WTC11 (cell line): ENCODE results near the gene ZNF423. TPM values are rescaled to one million over a fixed set of nuclear protein-coding genes. Genes with fewer than 3 reads are reported as not detected.

Source experiments
- ATAC-seq: fragments of 200-7000 bp; cut with Tn5 transposase; 2 replicates; pipeline ENCODE4 v1.10.0; 2021; ENCODE audit warnings: mild to moderate bottlenecking, moderate library complexity
- CTCF ChIA-PET: fragments of 300-600 bp; sonication (Branson Sonifier 250); formaldehyde crosslinking; loops from one replicate; lab custom pipeline; 2021; ENCODE audit warnings: antibody characterized with exemption; lab: Charles Lee
- POLR2A ChIA-PET: fragments of 350-600 bp; sonication (Branson Sonifier 250); formaldehyde crosslinking; loops from one replicate; lab custom pipeline; 2021; ENCODE audit warnings: antibody characterized with exemption; lab: Charles Lee
- DNase-seq: peaks from one replicate; pipeline ENCODE4 v3.0.0; 2021; ENCODE audit warnings: low spot score
- H3K27ac Mint-ChIP-seq: 2 replicates; pipeline ENCODE4 v1.8.0; 2021; ENCODE audit warnings: mixed read lengths
- H3K27me3 Mint-ChIP-seq: 2 replicates; pipeline ENCODE4 v1.8.0; 2021; ENCODE audit warnings: low read depth, mild to moderate bottlenecking, moderate library complexity, mixed read lengths
- H3K36me3 Mint-ChIP-seq: 2 replicates; pipeline ENCODE4 v1.8.0; 2021; ENCODE audit warnings: mixed read lengths
- H3K4me1 Mint-ChIP-seq: 2 replicates; pipeline ENCODE4 v1.8.0; 2022; ENCODE audit warnings: mixed read lengths
- H3K4me3 Mint-ChIP-seq: 2 replicates; pipeline ENCODE4 v1.8.0; 2021; ENCODE audit warnings: mild to moderate bottlenecking, moderate library complexity, mixed read lengths
- H3K9me3 Mint-ChIP-seq: 2 replicates; pipeline ENCODE4 v1.8.0; 2021; ENCODE audit warnings: mixed read lengths
- CBFB ChIP-seq: sonication (generic); formaldehyde crosslinking; IDR thresholded peaks from 2 replicates; pipeline ENCODE4 v1.8.1; 2022; ENCODE audit warnings: mild to moderate bottlenecking, low read depth, missing genetic modification reagents
- CTCF ChIP-seq: fragments of 200-600 bp; IDR thresholded peaks from 2 replicates; pipeline ENCODE4 v1.8.0; 2022; ENCODE audit warnings: antibody characterized with exemption
- ERG ChIP-seq: fragments of 250-450 bp; sonication (Bioruptor Pico); IDR thresholded peaks from 2 replicates; pipeline ENCODE4 v1.8.0; 2021; ENCODE audit warnings: mild to moderate bottlenecking
- ESRRA ChIP-seq: sonication (generic); formaldehyde crosslinking; IDR thresholded peaks from 2 replicates; pipeline ENCODE4 v1.8.1; 2022; ENCODE audit warnings: mild to moderate bottlenecking, missing genetic modification reagents, borderline replicate concordance
- FOXK1 ChIP-seq: sonication (generic); formaldehyde crosslinking; IDR thresholded peaks from 2 replicates; pipeline ENCODE4 v1.8.0; 2022; ENCODE audit warnings: mild to moderate bottlenecking, moderate library complexity, missing genetic modification reagents
- FOXP4 ChIP-seq: sonication (generic); formaldehyde crosslinking; IDR thresholded peaks from 2 replicates; pipeline ENCODE4 v1.8.0; 2022; ENCODE audit warnings: mild to moderate bottlenecking, missing genetic modification reagents
- GRHL2 ChIP-seq: fragments of 250-450 bp; sonication (Bioruptor Pico); IDR thresholded peaks from 2 replicates; pipeline ENCODE4 v1.8.0; 2022; ENCODE audit warnings: mild to moderate bottlenecking, moderate library complexity; ENCODE audit not compliant: insufficient replicate concordance, severe bottlenecking
- HMGXB4 ChIP-seq: sonication (generic); formaldehyde crosslinking; IDR thresholded peaks from 2 replicates; pipeline ENCODE4 v1.8.1; 2023; ENCODE audit warnings: mild to moderate bottlenecking, moderate library complexity, missing genetic modification reagents
- JAZF1 ChIP-seq: fragments of 250-450 bp; sonication (Bioruptor Pico); IDR thresholded peaks from 2 replicates; pipeline ENCODE4 v1.9.0; 2021; ENCODE audit warnings: moderate library complexity, mild to moderate bottlenecking, inconsistent platforms
- KAT7 ChIP-seq: sonication (generic); formaldehyde crosslinking; IDR thresholded peaks from 2 replicates; pipeline ENCODE4 v1.8.1; 2023; ENCODE audit warnings: missing genetic modification reagents, mild to moderate bottlenecking, borderline replicate concordance
- NFE2L1 ChIP-seq: sonication (generic); formaldehyde crosslinking; IDR thresholded peaks from 2 replicates; pipeline ENCODE4 v1.8.1; 2023; ENCODE audit warnings: missing genetic modification reagents
- PRDM15 ChIP-seq: sonication (generic); formaldehyde crosslinking; IDR thresholded peaks from 2 replicates; pipeline ENCODE4 v1.8.0; 2022; ENCODE audit warnings: missing genetic modification reagents
- SMAD4 ChIP-seq: sonication (generic); formaldehyde crosslinking; IDR thresholded peaks from 2 replicates; pipeline ENCODE4 v1.8.0; 2022; ENCODE audit warnings: mild to moderate bottlenecking, missing genetic modification reagents
- SP1 ChIP-seq: sonication (generic); formaldehyde crosslinking; conservative IDR thresholded peaks from 2 replicates; pipeline ENCODE4 v1.8.1; 2022; ENCODE audit warnings: missing genetic modification reagents
- TEAD4 ChIP-seq: sonication (generic); formaldehyde crosslinking; IDR thresholded peaks from 2 replicates; pipeline ENCODE4 v1.8.0; 2022; ENCODE audit warnings: mild to moderate bottlenecking, missing genetic modification reagents
- total RNA-seq: library from RNA; stranded (reverse); gene quantifications from 3 replicates; pipeline ENCODE4 v1.2.3, GENCODE V29; 2021
- TF ChIP-seq, protein P1 (sequence below): sonication (generic); formaldehyde crosslinking; IDR thresholded peaks from 2 replicates; pipeline ENCODE4 v1.8.0; 2023; ENCODE audit warnings: missing genetic modification reagents
- TF ChIP-seq, protein P2 (sequence below): fragments of 250-450 bp; sonication (Bioruptor Pico); IDR thresholded peaks from 2 replicates; pipeline ENCODE4 v1.9.0; 2021; ENCODE audit warnings: mild to moderate bottlenecking, borderline replicate concordance
- TF ChIP-seq, protein P3 (sequence below): fragments of 250-450 bp; sonication (Bioruptor Pico); IDR thresholded peaks from 2 replicates; pipeline ENCODE4 v1.9.0; 2021; ENCODE audit warnings: mild to moderate bottlenecking

Gene ZNF423
- total RNA-seq, 1 experiment from 2014 or later, result 38.8 TPM

- H3K4me3 Mint-ChIP-seq, result no peak overlapping the region
- no peak for ATAC-seq
- TF ChIP-seq HMGXB4 (CRISPR knock-in tag), result no peak
- no peak for TF ChIP-seq CTCF
- TF ChIP-seq, protein P1, sequence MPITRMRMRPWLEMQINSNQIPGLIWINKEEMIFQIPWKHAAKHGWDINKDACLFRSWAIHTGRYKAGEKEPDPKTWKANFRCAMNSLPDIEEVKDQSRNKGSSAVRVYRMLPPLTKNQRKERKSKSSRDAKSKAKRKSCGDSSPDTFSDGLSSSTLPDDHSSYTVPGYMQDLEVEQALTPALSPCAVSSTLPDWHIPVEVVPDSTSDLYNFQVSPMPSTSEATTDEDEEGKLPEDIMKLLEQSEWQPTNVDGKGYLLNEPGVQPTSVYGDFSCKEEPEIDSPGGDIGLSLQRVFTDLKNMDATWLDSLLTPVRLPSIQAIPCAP (CRISPR knock-in tag), result no peak
- no peak for TF ChIP-seq ESRRA
- no peak for TF ChIP-seq CBFB
- no peak for TF ChIP-seq KAT7
- no peak for TF ChIP-seq TEAD4 (CRISPR knock-in tag)
- TF ChIP-seq SMAD4 (CRISPR knock-in tag), result no peak
- TF ChIP-seq, protein P2, sequence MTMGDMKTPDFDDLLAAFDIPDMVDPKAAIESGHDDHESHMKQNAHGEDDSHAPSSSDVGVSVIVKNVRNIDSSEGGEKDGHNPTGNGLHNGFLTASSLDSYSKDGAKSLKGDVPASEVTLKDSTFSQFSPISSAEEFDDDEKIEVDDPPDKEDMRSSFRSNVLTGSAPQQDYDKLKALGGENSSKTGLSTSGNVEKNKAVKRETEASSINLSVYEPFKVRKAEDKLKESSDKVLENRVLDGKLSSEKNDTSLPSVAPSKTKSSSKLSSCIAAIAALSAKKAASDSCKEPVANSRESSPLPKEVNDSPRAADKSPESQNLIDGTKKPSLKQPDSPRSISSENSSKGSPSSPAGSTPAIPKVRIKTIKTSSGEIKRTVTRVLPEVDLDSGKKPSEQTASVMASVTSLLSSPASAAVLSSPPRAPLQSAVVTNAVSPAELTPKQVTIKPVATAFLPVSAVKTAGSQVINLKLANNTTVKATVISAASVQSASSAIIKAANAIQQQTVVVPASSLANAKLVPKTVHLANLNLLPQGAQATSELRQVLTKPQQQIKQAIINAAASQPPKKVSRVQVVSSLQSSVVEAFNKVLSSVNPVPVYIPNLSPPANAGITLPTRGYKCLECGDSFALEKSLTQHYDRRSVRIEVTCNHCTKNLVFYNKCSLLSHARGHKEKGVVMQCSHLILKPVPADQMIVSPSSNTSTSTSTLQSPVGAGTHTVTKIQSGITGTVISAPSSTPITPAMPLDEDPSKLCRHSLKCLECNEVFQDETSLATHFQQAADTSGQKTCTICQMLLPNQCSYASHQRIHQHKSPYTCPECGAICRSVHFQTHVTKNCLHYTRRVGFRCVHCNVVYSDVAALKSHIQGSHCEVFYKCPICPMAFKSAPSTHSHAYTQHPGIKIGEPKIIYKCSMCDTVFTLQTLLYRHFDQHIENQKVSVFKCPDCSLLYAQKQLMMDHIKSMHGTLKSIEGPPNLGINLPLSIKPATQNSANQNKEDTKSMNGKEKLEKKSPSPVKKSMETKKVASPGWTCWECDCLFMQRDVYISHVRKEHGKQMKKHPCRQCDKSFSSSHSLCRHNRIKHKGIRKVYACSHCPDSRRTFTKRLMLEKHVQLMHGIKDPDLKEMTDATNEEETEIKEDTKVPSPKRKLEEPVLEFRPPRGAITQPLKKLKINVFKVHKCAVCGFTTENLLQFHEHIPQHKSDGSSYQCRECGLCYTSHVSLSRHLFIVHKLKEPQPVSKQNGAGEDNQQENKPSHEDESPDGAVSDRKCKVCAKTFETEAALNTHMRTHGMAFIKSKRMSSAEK (CRISPR knock-in tag), result no peak
- TF ChIP-seq FOXP4 (CRISPR knock-in tag), result no peak
- no peak for TF ChIP-seq SP1 (CRISPR knock-in tag)
- no peak for TF ChIP-seq JAZF1 (CRISPR knock-in tag)
- TF ChIP-seq FOXK1 (CRISPR knock-in tag), result no peak
- no peak for TF ChIP-seq GRHL2
- TF ChIP-seq ERG (CRISPR knock-in tag), result no peak
- TF ChIP-seq, protein P3, sequence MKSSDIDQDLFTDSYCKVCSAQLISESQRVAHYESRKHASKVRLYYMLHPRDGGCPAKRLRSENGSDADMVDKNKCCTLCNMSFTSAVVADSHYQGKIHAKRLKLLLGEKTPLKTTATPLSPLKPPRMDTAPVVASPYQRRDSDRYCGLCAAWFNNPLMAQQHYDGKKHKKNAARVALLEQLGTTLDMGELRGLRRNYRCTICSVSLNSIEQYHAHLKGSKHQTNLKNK, result no peak
- no peak for TF ChIP-seq PRDM15 (CRISPR knock-in tag)
- TF ChIP-seq NFE2L1, result no peak
- TF ChIP-seq, all 79 proteins: peak for 0
- CTCF ChIA-PET, result interaction anchor here (0.6 kb wide), 1 partner anchor 245 kb away, joined by 3 read pairs; no protein-coding TSS in a partner anchor
- Mint-ChIP-seq H3K9me3 (no peaks in the 10 kb centered on the region), H3K36me3 (no peaks in the 10 kb centered on the region; the same call in 1 of the 2 replicates), H3K27me3 (no peaks in the 10 kb centered on the region), H3K4me1 (peaks cover 16% of the 10 kb centered on the region), H3K27ac (no peak overlapping the region)
- no peak for DNase-seq
- POLR2A ChIA-PET, result no interaction called here
These were observed 360.9 kb downstream of the ZNF423 start for GRCh38 chr16:49494891-49495566.
